ENCODE measurements around the gene NEGR1. TPM values are rescaled to one million over a fixed set of nuclear protein-coding genes. Genes with fewer than 3 reads are reported as not detected.

Gene NEGR1
- total and polyA plus RNA-seq, 8 donors: 1.2 to 35.4 (median 7.7) TPM

DNA sequence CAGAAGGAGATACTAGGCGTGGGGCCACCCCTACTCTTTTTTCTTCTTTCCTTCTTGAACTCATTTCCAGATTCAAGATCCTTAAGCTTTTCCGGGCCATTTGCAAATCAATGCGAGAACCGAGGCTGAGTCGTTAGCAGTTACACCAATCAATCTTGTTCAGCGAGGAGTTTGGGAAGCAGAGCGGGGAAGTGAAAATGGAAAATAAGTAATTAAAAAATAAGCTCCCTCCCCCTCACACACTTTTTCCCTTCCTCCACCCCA lies 1.7 kb upstream of the NEGR1 start:
- TF ChIP-seq POLR2A (IDR thresholded peaks at IDR 0.05): no peak
- no peak for TF ChIP-seq POLR2AphosphoS5 (IDR thresholded peaks at IDR 0.05)
- no peak for TF ChIP-seq EP300 (IDR thresholded peaks at IDR 0.05)
- TF ChIP-seq CTCF (IDR thresholded peaks at IDR 0.05): no peak
- Histone ChIP-seq H3K4me1 (peaks cover 0 to 35% (median 17%) of the 10 kb centered on the region in 4 donors), H3K27ac (peak overlapping the region; percentile 75 to 92 (median 91)), H3K27me3 (peaks cover 0 to 7% (median 0%) of the 10 kb centered on the region in 3 donors), H3K4me3 (peak overlapping the region; percentile 65 to 83 (median 78)), H3K36me3 (no peaks in the 10 kb centered on the region), H3K9me3 (no peaks in the 10 kb centered on the region)
- no peak for DNase-seq
- WGBS, 5 donors: 0 to 2% (median 1%) methylated on average over 7 of the region's 7 CpGs
- intact Hi-C loops (cut with DNase I; ENCODE audit: low total_unique reads): no loop called here

DNA sequence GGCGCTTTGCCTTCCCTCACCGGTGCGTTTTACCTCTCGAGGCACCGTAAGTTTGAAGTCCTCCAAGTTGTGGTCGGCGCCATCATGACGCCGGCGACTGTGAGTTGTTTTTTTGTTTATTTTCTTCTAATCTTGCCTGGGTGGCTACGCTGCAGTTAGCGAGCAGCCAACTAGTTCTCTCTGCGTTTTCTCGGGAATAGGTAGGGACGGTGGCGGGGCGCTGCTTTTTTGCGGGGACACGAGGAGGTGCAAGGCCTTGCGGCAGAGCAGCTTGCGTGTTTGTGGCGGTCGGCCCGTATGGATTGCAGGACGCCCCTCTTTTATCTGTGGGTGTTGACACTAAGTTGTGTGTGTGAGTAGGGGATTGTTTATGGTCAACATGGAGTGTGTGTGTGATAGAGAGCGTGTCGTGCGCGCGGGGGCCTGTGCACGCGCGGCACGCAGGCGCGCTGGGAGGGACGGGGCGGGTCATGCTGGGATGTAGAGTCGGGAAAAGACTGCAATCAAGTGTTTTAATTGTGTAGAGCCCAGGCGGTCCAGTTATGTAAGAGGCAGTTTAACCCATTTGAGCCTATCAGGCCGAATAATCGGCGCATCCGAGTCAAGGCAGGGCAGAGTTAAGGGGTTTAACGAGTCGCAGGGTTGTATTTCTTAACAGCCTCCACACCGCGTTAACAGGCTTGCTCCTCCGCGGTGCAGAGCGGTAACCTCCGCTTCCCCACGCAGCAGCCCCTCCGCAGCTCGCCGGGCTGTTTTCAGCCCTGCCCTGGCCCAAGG lies 1.2 kb upstream of the NEGR1 start:
- 0 to 2% (median 1%) methylated on average over 52 to 56 of the region's 56 CpGs for WGBS, 5 donors
- Histone ChIP-seq H3K36me3 (no peaks in the 10 kb centered on the region), H3K9me3 (no peaks in the 10 kb centered on the region), H3K27me3 (peaks cover 0 to 7% (median 0%) of the 10 kb centered on the region in 3 donors), H3K27ac (peak overlapping the region; percentile 75 to 92 (median 91)), H3K4me3 (peak overlapping the region; percentile 65 to 83 (median 78)), H3K4me1 (peaks cover 0 to 35% (median 17%) of the 10 kb centered on the region in 4 donors)
- peak; percentile 52 to 93 for DNase-seq
- TF ChIP-seq EP300 (IDR thresholded peaks at IDR 0.05): no peak
- TF ChIP-seq POLR2AphosphoS5 (IDR thresholded peaks at IDR 0.05): peak in 2 of 3 donors; percentile 3 to 49
- intact Hi-C loops (cut with DNase I; ENCODE audit: low total_unique reads): no loop called here

- TF ChIP-seq CTCF (IDR thresholded peaks at IDR 0.05) (no peak), POLR2AphosphoS5 (IDR thresholded peaks at IDR 0.05) (peak in 1 of 3 donors; percentile 0)
- intact Hi-C loops (cut with DNase I; ENCODE audit: low total_unique reads): no loop called here
- Histone ChIP-seq H3K27ac (peak overlapping the region; percentile 75 to 92 (median 91)), H3K9me3 (no peaks in the 10 kb centered on the region), H3K27me3 (peaks cover 0 to 7% (median 0%) of the 10 kb centered on the region in 3 donors), H3K4me3 (peak overlapping the region; percentile 65 to 83 (median 78)), H3K4me1 (peaks cover 0 to 35% (median 17%) of the 10 kb centered on the region in 4 donors), H3K36me3 (no peaks in the 10 kb centered on the region)
- DNase-seq: no peak
- WGBS, 5 donors: 0 to 2% (median 1%) methylated on average over 8 of the region's 8 CpGs
Measured at GRCh38 chr1:72283022-72283306, 625 bp upstream of the NEGR1 start.

GRCh38 chr1:72281637-72282270 lies 585 bp downstream of the NEGR1 start:
- Histone ChIP-seq H3K27me3 (peaks cover 0 to 7% (median 0%) of the 10 kb centered on the region in 3 donors), H3K4me1 (peaks cover 0 to 35% (median 17%) of the 10 kb centered on the region in 4 donors), H3K9me3 (no peaks in the 10 kb centered on the region), H3K36me3 (no peaks in the 10 kb centered on the region), H3K27ac (peak overlapping the region; percentile 30 to 92 (median 91)), H3K4me3 (peak overlapping the region; percentile 65 to 83 (median 78))
- no peak for TF ChIP-seq POLR2A (IDR thresholded peaks at IDR 0.05)
- no peak for TF ChIP-seq CTCF (IDR thresholded peaks at IDR 0.05)
- TF ChIP-seq EP300 (IDR thresholded peaks at IDR 0.05): no peak
- no peak for TF ChIP-seq POLR2AphosphoS5 (IDR thresholded peaks at IDR 0.05)
- intact Hi-C loops (cut with DNase I; ENCODE audit: low total_unique reads): no loop called here
- 7 to 11% (median 9%) methylated on average over 10 of the region's 10 CpGs for WGBS, 5 donors
- DNase-seq: no peak

Data from stomach (tissue), 9 donors.